Measurements from ENCODE around the gene COLGALT1. TPM values are rescaled to one million over a fixed set of nuclear protein-coding genes. Genes with fewer than 3 reads are reported as not detected.

The COLGALT1 gene
- total RNA-seq, 4 donors from 2014 or later, result 58.2 to 118 (median 94.5) TPM

DNA sequence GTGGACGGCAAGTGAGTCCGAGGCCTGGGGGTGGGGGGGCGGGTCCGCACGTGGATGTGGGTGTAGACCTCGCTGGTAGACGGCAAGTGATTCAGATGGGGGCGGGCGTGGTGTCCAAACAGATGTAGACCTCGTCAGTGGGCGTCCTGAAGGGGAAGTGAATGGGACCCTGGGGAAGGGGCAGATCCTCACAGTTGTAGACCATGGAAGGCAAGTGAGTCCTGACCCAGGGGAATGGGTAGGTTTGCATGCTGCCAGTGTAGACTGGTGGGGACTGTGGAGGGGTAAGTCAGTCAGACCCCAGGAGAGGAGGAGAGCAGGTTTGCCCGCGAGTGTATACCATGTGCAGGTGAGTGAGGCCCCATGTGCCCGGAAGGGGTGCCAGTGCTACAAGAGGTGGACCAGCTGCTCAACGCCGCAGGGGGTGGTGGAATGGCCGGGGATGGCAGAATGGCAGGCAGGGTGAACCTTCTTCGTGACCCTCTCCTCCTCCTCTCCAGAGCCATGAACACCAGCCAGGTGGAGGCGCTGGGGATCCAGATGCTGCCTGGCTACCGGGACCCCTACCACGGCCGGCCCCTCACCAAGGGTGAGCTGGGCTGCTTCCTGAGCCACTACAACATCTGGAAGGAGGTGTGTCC is 22.1 kb downstream of the COLGALT1 start:
- TF ChIP-seq, protein P1, sequence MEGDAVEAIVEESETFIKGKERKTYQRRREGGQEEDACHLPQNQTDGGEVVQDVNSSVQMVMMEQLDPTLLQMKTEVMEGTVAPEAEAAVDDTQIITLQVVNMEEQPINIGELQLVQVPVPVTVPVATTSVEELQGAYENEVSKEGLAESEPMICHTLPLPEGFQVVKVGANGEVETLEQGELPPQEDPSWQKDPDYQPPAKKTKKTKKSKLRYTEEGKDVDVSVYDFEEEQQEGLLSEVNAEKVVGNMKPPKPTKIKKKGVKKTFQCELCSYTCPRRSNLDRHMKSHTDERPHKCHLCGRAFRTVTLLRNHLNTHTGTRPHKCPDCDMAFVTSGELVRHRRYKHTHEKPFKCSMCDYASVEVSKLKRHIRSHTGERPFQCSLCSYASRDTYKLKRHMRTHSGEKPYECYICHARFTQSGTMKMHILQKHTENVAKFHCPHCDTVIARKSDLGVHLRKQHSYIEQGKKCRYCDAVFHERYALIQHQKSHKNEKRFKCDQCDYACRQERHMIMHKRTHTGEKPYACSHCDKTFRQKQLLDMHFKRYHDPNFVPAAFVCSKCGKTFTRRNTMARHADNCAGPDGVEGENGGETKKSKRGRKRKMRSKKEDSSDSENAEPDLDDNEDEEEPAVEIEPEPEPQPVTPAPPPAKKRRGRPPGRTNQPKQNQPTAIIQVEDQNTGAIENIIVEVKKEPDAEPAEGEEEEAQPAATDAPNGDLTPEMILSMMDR (IDR thresholded peaks at IDR 0.05; ENCODE audit: low read depth), result no peak

DNA sequence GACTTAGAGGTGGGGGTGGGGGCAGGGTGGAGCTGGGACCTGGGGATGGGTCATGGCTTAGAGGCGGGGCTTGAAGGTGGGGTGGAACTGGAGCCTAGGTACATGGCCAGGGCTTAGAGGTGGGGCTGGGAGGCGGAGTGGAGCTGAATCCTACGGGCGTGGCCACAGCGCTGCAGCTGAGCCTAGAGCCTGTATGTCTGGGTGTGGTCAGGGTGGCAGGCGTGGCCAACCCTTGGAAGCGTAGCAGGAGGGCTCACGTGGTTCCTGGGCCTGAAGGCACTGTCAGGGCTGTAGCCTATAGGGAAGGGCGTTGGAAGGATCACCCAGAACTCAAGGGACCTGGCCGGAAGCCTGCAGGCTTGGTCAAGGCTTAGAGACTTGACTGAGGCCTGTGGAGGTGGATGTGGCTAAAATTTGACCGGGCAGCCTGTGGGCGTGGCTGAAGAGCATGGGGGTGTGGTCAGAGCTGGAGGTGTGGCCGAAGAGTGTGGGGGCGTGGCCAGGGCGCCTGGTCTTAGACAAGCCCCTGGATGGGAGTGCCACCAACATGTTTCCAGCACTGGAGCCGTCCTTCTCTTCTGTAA is 24.3 kb downstream of the COLGALT1 start:
- TF ChIP-seq, protein P1 (IDR thresholded peaks at IDR 0.05; ENCODE audit: low read depth), result no peak

DNA sequence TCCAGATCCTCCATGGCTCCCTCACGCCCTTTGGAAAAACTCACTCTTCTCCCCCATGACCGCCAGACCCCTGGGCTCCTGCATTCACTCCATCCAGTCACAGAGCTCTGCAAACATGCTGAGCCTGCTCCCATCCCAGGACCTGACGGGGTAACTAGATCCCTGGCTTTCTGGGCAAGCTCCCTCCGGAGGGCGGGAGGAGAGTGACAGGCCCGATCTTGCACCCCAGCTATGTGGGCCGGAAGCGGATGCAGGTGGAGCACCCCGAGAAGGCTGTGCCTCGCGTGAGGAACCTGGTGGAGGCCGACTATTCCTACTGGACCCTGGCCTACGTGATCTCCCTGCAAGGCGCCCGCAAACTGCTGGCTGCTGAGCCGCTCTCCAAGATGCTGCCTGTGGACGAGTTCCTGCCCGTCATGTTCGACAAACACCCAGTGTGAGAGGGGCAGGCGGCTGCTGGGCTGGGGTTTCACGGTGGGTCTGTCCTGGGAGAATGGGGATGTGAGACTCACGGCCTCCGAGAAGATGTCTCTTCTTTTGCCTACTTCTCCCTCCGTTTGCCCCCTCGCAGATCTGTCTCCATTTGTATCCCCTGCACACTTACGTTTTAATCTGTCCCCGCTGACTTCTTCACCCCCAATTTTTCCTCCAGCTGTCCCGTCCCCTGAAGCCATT is 25.2 kb downstream of the COLGALT1 start:
- TF ChIP-seq, protein P1 (IDR thresholded peaks at IDR 0.05; ENCODE audit: low read depth), result no peak

DNA sequence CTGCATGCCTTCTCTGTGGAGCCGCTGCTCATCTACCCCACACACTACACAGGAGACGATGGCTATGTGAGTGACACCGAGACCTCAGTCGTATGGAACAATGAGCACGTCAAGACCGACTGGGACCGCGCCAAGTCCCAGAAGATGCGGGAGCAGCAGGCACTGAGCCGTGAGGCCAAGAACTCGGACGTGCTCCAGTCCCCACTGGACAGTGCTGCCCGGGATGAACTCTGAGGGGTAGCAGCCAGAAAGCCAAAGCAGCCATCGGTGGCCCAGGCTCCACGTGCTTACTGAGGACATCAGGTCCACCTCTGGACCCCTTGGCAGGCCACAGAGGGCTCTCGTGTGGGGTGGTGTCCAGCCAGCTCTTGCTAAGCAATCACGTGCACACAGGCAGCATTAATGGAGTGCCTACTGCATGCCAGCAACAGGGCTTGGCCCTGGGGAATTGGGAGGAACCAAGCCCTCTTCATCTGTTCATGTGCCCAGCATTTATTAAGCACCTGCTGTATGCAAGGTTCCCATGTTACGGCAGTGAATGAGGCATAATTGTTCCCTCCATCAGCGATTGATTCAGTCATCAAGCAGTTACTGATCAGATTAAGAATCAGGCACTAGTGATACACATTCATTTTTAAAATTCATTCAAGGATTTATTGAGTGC is 25.9 kb downstream of the COLGALT1 start:
- TF ChIP-seq, protein P1 (IDR thresholded peaks at IDR 0.05; ENCODE audit: low read depth), result no peak

DNA sequence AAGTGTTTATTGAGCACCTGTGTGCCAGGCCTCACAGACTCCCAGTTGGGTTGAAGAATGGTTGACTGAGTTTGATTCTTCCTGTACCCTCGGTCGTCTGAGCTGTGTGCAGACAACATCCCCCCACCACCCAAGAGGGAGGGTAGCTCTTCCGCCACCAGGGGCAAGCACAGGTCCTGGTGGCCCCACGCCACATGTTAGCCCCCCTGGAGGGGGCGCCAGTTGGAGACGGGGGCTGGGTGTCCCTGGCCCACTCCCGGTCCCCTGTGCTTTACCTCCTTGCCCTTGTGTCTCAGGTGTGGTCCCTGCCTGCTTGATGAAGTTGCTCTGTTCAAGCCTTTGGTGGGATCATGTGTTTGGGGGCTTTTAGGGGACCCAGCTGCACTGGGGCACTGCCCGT is 27.2 kb downstream of the COLGALT1 start:
- TF ChIP-seq, protein P1 (IDR thresholded peaks at IDR 0.05; ENCODE audit: low read depth), result no peak

DNA sequence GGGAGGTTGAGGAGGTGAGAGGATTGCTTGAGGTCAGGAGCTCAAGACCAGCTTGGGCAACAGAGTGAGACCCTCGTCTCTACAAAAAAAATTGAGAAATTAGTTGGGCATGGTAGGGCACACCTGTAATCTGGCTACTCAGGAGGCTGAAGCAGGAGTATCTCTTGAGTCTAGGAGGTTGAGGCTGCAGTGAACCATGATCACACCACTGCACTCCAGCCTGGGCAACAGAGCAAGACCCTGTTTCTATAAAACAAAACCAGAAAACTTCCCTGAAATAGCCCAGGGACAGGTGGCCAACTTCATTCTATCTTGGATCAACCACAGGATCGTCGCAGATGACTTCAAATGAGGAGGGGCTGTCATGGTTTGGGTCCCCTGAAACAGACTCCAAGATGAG is 28.7 kb downstream of the COLGALT1 start:
- TF ChIP-seq, protein P1 (IDR thresholded peaks at IDR 0.05; ENCODE audit: low read depth), result no peak

DNA sequence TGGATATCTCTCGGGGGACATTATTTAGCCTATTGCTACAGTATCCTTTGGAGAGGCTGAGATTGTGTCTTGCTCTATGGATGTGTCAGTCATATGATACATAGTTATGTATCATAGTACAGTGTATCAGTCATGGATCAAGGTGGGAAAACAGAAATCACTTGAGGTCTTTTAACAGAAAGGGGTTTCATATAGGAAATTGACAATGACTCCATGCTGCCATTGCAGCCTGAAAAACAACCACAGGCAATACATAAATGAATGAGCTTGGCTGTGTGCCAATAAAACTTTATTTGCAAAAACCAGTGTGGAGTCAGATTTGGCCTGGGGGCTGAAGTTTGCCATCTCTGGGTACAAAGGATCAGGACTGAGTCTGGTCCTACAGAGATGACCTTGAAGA is 35.4 kb downstream of the COLGALT1 start:
- TF ChIP-seq, protein P1 (IDR thresholded peaks at IDR 0.05; ENCODE audit: low read depth), result no peak

Data from subcutaneous adipose tissue (tissue), 4 donors.